Stimulated activated CD8-positive, alpha-beta memory T cell treated with anti-CD3 and anti-CD28 coated beads, Interleukin-2, amount 100 ng/mL, for 48 hours (primary cell): Measurements from ENCODE around the gene CRYBG3.
A peak's percentile ranks its signal among the peaks of the same experiment; 100 is the strongest.
"Not testable (repeated sequence)": the region's sequence is repeated elsewhere in the genome, so short reads cannot be mapped to it uniquely, and the experiment has no call there.

Experiments
- DNase-seq, 2 donors: peaks; one replicate each; pipeline ENCODE4 v3.0.0-alpha.2; 2020; ENCODE audit warnings: low read depth in 2 of 2

The CRYBG3 gene

DNA sequence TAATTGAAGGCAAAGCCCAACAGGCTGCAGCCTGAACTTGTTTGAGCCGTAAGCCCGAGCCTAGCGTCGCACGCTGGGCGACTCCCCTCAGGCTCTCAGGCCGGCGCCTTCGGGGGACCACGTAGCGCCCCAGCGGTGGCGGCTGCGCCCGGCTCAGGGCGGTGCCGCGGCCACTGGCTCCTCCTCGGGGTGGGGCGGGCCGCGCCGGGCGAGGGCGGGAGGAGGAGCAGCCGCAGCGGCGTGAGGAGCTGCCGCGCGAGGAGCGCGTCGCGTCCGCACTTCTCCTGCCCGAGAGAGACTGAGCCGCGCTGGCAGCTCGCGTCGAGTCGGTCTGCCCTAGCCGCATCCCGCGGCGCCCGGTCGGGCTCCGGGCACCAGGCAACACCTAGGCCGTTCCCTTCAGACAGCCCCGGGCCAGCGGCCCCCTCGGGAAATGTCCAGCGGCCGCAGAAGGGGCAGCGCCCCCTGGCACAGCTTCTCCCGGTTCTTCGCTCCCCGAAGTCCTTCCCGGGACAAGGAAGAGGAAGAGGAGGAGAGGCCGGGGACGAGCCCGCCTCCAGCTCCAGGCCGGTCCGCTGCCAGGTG, at the start of gene CRYBG3:
TSS of gene CRYBG3 (plus strand) at position 238 of the 585 bp plus-strand sequence. CDS start at position 434, 196 bp downstream.
- peak; percentile 75 to 81 for DNase-seq

DNA sequence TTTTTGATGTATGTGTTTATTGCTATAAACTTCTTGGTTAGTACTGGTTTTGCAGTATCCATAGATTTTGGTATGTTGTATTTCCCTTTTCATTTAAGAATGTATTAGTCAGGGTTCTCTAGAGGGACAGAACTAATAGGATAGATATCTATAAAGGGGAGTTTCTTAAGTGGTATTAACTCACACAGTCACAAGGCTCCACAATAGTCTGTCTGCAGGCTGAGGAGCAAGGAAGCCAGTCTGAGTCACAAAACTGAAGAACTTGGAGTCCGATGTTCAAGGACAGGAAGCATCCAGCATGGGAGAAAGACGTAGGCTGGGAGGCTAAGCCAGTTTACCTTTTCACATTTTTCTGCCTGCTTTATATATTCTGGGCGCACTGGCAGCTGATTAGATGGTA, 48.9 kb upstream of the CRYBG3 start:
- DNase-seq: no peak

DNA sequence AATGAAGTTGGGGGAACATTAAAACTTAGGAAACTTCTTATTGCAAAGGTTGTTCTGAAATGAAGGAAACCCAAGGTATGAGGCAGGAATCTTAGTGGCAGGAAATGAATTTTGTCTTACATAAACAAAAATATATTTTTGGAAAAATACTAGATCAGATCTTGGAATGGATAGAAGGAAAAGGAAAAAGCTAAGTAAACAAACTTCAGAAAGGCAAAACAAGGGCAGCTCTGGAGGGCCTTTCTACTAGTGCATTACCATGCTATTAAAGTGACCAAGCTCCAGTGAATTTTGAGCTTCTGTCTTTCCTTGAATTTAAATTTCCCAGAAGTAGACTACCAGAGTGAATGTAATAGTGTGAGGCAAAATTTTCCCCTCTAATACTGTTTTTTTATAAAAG, 43.7 kb upstream of the CRYBG3 start:
- no peak for DNase-seq

DNA sequence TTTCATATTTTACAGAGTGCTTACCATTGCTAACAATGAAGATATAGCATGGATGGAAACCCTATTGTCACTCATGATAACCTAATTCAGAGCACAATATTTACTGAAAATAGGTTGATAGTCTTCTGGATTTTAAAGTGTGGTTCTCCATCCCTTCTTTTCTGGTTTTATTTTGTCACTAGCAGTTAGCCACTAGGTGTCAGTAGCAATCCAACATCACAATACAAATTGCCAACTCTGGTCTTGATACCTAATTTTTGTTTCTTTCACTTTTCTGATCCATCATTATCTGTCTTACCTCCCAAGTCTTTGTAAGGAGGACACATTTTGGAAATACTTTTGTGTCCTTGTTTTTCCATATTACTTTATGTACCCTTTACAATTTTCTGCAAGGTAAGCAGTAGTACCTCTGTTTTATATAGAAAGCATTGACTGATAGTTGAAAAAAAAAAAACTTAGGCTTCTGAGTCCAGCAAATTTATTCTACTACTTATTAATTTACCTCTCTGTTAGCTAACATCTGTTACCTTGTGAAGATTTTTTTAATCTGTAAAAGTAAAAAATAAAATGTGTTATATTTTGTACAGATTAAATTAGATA, 28.3 kb upstream of the CRYBG3 start:
- no peak for DNase-seq

DNA sequence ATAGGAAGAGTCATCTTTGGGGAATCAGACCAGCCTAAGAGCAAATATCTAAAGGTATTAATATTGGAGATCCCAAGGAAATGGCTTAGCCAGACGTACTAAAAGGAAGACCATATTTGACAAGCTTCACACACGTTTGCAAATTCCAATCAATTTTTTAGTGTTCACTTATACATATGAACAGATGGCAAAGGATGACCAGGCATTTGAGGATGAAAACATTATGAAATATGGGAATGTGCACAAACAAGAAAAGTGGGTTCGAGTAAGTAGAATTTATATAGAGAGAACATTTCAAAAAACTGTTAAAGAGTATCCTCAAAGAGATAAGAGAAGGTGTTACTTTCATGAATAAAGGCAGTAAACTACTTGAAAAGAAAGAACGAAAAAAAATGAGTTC, 25.9 kb upstream of the CRYBG3 start:
- DNase-seq: no peak

DNA sequence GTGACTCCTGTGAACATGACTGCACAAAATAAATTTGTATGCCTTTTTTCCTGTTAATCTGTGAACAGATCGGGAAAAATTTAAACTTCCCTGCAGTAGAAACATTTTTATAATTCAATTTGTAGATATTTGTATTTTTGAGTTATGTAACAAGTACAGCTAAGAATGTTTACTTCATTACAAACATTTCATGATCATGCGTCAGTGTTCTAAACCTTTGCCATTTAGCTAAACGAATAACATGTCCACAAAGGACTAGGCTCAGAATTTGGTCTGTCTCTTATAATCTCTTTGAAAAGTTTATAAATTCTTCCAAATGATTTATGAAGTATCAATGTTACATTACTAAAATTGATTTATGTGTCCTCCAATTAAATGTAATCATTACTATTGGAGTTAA, 17.3 kb upstream of the CRYBG3 start:
- DNase-seq: no peak

DNA sequence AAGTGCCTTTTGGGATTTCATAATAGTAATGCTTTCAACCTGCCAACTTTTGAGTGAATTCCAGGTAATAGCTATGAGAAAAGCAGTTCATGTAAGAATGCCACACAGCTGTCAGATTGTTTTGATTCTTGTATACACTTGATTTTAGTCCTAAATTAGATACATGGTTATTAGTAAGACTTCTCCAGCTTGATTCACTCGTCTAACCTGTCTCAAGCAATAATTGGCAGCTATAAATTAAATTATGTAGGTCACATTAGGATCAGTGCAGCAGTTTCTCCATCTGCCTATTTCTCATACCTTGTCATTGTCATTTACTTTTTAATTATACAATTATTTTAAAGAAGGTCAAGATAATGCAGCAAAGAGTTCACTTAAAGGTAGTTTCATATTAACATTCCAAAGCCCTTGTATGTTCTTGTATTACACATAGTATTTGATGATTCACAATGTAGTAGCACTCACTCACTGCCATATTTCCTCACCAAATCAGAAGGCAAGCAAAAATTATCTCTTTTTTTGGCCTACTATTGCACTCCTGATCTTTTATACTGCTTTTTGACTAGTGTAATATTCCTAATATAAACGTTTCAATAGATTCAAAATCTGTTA, 10.9 kb upstream of the CRYBG3 start:
- no peak for DNase-seq

DNA sequence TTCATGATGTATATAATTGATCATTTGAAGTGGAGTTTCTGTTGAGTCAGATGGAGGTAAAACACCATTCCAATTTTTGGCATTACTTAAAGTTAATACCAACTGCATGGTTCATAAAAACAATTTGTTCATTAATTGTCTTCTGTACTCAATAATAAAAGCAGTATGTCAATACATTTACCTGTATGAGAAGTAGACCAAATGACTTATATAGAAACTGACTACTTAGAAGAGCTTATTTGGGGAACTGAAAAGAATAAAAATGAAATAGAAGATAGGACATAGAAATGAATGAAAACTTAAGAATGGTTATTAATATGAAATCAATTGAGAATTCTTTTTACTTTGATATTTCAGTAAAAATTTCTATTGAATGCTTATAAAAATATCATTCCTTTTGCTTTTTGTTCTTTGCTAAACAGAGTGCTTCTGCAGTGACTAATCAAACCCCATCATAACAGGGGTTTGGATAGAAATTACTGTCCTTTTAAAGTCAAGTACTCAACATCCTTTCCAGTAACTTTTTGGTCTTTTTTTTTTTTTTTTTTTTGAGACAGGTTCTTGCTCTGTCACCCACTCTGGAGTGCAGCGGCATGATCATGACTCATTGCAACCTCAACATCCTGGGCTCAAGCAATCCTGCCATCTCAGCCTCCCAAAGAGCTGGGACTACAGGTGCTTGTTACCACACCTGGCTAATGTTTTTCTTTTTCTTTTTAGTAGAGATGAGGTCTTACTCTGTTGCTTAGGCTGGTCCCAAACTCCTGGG, 6.5 kb upstream of the CRYBG3 start:
- DNase-seq: no peak

DNA sequence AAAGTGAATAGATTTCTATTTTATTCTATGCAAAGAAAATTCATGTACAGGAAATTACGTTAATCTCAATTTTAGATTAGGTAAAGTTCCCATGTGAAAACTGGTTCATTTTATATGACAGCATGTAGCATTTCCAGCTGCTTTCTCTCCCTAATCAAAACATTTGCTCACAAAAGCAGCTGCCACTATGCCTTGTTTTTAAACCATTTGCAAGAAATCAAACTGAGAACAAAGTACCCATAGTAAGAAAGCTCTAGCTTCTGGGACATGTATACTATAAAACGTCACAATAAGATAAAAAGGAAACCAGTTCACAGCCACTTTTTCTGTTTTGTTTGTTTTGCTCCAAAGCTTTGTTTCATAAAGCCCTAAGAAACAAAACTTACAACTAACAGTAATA, 5.0 kb upstream of the CRYBG3 start:
- DNase-seq: no peak

DNA sequence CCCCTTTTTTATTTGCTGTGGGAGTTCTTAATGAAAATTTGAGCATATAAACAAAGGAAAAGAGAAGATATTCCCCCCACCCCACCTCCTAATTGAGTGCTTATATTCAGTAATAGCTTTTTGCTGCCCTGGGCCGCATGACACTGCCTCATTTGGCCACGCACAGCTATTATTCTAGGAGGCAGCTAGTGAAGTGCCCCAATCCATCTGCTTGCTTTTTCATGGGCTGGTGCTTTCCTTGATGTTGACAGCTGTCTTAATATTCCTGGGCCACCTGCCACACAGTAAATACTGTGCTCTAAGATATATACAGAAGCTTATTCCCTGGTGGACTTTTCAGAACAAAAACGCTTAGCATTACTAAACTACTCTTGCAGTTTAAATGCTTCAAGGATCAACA, 3.8 kb upstream of the CRYBG3 start:
- DNase-seq: no peak

DNA sequence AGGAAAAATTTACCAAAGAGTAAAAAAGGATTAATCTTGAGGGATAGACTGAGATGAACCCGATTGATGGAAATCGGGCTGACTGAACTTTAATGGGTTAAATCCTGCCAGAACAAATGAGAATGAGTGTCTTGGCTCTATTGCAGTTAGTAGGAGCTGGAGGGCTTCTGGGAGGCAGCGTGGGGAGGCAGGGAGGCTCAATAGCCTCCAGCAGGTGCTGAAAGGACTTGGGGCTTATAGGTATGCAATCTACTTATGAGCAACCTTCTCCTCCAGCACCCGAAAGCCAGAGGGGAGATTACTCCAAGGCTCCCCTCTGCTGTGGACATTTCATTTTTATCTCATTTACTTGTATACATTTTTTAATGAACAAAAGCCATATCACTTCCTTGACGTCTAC, 1.0 kb upstream of the CRYBG3 start:
- DNase-seq: no peak

DNA sequence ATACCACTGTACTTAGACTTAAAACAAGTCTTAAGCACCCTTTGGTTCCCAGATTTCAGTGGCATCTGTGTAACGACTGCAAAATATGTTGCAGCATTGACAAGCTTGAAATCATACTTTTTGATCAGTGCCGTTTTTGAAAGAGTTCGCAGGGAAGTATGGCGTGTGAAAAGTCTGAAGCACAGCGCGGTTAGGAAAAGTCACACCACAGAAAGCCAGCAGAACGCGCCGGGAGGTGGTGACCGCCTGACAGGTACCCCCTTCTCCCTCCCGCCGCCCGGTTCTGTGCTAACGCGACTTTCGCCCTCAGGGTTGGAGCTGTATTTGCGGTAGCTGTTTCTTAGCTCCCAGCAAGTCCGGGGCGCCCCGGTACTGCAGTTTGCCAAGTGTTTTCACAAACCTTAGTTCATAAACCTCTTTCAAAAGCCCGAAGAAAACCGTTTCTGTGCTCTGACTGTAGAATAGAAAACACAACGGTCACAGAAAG, 481 bp upstream of the CRYBG3 start:
- DNase-seq: peak in 1 of 2 donors; percentile 32

DNA sequence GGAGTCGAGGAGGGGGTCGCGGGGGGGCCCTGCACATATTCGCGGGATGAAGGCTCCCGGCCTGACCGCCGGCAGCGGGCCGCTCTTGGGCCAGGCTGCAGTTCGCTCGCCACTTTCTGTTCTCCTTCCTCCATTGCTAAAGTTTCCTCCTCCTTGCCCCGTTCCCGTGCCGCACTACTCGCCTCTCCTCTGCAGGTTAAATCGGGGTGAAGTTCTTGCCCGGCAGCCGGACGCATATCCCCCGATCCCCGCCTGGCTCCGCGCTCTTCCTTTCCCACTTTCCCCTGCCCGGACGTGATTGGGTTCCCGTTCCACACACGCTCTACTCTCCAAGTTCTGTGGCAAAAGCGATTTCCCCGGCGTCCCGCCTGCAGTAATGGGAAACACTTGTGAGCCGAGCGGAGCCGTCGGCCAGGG, 556 bp downstream of the CRYBG3 start:
- no peak for DNase-seq

DNA sequence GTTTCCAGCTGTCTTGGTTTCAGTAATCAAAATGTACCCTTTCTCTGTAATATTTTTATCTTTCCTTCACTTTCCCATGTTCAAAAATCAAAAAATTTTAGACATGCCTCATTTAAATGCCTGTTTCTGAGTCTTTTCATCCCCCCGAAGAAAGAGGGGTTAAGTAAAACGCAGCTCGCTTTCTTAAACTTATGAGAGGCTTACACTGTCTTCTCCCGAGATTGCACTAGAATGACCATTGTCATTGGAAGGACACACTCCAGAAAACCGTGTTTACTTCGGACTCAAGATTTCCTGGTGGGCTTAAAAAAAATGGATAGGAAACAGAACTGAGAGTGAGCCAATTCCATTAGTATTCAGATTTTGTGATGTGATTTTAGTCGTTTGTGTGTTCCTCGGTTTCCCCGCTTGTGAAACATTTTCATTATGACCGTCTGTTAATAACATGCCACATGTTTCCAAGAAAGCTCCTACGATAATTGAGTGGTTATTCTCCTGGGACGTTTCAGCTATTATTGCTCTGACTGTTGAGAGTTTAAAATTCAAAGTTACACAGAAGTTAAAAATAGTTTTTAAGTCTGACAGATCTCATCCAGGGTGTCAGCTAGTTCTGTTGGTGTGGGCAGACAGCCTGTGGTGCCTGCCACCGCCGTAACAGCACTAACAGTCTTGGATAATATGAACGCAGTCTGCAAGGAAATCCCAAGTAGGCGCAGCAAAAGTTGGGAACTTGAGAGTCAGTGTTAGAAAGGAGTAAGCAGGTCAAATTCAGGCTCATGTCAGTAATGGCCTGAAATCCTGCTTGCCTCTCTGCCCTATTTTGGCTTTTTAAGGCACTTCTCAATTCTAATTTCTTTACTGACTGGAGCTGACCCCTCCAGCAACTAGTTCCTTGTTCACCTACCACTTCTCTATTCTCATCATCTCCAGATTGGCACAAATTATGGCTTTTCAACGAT, 1.5 kb downstream of the CRYBG3 start:
- no peak for DNase-seq

DNA sequence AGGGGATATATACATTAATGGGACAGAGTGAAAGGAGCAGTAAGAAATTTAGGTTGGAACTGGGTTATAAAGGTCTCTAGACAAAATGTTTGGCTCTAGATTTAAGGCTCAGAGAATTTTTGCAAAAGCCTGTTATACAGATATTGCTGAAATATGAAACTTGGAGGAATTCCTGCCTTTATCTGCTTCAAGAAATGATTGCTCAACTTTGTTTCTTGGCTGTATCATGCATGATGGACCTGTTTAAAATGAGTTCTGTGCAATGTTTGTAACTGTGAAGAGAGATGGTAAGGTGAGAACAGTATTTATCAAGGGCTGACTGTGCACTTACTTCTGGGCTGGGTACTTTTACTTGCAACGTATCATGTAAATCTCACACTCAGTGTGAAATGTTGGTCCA, 3.3 kb downstream of the CRYBG3 start:
- no peak for DNase-seq

DNA sequence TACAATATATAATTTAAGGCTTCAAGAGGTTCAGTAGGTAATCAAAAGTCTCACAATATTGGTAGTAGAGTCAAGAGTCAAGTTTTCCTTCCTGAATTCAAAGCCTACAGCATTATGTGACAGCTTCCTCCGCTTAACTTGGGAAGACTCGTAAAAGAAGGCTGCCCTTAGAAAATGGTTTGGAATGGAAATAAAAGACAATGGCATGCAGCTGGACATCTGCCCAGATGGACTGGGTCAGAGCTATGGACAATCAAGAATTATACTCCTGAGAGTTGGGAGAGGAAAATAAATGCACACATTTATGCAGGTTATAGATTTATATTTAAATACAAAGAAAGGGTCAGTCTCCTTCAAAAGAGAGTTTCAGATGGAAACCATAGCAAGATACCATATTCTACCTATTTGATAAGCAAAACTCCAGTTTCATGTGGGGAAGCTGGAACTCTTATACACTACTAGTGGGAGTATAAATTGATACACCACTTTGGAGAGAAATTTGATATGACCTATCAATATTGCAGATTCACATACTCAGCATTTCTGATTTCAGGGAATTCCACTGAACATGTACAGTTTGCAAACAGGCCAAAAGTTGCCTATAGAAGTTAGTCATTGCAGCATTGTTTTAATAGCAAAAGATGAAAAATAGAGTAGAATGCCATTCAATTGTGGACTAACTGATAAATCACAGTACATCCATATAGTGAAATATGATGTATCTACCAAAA, 6.1 kb downstream of the CRYBG3 start:
- DNase-seq: no peak

DNA sequence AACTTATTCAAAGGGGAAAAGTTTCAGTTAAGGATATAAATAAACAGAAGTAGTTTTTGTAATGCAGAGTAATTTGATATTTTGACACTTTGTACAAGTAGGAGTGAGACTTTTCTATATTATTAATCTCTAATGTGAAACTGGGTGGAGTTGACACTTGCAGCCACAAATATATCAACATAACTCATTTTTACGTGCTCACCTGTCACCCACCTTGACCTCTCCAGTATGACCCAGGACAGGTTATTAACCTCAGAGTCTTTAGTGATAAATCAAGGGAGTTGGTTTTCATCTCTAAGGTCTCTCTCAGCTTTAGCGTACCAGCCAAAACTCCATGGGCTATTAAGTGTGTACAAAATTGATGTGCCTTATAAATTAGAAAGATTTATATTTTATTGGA, 7.4 kb downstream of the CRYBG3 start:
- DNase-seq: no peak

DNA sequence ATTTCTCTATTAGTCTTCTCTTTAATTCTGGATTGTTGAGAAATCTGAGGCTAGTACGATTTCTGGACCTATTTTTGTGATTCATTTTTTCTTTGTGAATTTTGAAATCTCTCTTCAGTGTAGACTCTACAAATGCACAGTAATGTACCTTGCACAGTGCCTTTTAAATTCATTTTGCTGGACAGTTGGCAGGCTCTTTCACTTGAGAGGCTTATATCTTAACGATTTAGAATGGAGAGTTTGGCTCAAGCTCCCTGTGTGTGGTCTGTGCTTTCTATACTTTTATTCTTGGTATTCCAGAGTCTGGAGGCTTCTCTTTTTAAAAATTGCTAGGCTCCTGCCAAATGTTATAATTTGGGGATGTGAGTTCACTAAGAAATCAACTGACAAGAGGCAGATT, 8.8 kb downstream of the CRYBG3 start:
- DNase-seq: no peak

DNA sequence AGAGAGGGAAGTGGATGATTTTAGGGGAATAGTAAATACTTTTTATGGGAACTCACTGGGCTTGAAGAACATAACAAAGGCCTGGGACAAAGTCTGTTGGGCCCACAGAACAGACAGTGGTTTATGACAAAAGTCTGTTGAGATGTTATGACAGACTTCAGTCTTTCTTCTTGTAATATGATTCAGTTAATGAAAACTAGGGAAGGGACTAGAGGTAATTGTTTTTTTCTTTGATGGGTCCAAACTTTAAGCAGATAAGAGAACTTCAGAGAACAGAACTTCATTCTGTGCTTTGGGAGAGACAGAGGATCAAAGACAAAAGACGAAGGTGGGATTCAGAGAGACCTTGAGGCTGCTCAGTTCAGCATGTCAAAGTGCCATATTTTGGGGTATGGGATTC, 9.3 kb downstream of the CRYBG3 start:
- no peak for DNase-seq

DNA sequence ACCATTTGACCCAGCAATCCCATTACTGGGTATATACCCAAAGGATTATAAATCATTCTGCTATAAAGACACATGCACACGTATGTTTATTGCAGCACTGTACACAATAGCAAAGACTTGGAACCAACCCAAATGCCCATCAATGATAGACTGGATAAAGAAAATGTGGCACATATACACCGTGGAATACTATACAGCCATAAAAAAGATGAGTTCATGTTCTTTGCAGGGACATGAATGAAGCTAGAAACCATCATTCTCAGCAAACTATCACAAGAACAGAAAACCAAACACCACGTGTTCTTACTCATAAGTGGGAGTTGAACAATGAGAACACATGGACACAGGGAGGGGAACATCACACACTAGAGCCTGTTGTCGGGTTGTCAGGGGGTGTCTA, 11.4 kb downstream of the CRYBG3 start:
- DNase-seq: not testable (repeated sequence)

DNA sequence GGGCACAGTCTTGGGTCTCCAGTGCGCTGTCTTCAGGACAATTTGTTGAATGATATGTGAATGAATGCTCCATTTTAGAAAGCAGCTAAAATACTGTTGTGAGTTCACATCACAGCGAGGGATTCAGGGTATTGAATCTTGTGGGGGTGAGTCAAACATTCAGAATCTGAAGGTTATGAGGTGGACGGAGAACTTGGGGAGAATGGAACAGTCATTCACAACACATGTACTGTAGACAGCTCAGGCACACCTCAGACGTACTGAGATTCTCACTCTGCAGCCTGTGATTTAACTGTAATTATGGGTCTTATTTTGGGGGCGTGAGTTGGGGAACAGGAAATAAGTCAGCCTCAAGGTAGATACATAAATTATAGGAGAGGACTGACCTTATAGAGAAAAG, 13.9 kb downstream of the CRYBG3 start:
- DNase-seq: no peak
